B cell (primary cell): Measurements from ENCODE around the gene CST11.

Experiments
- EZH2 ChIP-seq: IDR thresholded peaks from 2 replicates; pipeline ENCODE4 v1.6.1; 2012; ENCODE audit warnings: borderline replicate concordance, low read depth, mild to moderate bottlenecking, moderate library complexity, low read length; ENCODE audit not compliant: insufficient read depth, poor library complexity, severe bottlenecking
- TF ChIP-seq, protein P1 (sequence below): fragments of 200-600 bp; IDR thresholded peaks from one replicate; pipeline ENCODE4 v1.8.0; 2022; ENCODE audit warnings: antibody characterized with exemption, mild to moderate bottlenecking

DNA sequence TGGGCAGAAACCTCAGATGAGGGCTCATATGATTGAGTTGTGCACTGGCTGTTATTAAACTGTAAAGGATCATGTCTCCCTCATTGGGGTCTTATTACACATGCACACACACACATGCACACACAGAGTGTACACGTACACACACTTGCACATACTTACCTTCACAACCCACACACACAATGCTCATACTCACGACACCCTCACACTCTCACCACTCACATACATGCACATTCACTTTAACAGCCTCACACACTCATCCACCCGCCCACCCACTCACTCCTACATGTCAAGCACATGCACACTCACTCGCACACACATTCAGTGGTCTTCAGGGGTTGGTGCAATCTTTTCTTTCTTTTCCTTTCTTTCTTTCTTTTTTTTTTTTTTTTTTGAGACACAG, 7.8 kb downstream of the CST11 start:
- TF ChIP-seq, protein P1, sequence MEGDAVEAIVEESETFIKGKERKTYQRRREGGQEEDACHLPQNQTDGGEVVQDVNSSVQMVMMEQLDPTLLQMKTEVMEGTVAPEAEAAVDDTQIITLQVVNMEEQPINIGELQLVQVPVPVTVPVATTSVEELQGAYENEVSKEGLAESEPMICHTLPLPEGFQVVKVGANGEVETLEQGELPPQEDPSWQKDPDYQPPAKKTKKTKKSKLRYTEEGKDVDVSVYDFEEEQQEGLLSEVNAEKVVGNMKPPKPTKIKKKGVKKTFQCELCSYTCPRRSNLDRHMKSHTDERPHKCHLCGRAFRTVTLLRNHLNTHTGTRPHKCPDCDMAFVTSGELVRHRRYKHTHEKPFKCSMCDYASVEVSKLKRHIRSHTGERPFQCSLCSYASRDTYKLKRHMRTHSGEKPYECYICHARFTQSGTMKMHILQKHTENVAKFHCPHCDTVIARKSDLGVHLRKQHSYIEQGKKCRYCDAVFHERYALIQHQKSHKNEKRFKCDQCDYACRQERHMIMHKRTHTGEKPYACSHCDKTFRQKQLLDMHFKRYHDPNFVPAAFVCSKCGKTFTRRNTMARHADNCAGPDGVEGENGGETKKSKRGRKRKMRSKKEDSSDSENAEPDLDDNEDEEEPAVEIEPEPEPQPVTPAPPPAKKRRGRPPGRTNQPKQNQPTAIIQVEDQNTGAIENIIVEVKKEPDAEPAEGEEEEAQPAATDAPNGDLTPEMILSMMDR, result no peak
- no peak for TF ChIP-seq EZH2
